Left hindlimb (tissue), 1 donor: ENCODE results near the gene MIF.
A peak's percentile ranks its signal among the peaks of the same experiment; 100 is the strongest.
"Not testable (repeated sequence)": the region's sequence is repeated elsewhere in the genome, so short reads cannot be mapped to it uniquely, and the experiment has no call there.

Experiments used
- DNase-seq: peaks from one replicate; pipeline ENCODE4 v3.0.0-alpha.2; 2018

MIF gene

DNA sequence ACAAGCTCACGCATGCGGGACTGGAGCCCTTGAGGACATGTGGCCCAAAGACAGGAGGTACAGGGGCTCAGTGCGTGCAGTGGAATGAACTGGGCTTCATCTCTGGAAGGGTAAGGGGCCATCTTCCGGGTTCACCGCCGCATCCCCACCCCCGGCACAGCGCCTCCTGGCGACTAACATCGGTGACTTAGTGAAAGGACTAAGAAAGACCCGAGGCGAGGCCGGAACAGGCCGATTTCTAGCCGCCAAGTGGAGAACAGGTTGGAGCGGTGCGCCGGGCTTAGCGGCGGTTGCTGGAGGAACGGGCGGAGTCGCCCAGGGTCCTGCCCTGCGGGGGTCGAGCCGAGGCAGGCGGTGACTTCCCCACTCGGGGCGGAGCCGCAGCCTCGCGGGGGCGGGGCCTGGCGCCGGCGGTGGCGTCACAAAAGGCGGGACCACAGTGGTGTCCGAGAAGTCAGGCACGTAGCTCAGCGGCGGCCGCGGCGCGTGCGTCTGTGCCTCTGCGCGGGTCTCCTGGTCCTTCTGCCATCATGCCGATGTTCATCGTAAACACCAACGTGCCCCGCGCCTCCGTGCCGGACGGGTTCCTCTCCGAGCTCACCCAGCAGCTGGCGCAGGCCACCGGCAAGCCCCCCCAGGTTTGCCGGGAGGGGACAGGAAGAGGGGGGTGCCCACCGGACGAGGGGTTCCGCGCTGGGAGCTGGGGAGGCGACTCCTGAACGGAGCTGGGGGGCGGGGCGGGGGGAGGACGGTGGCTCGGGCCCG, at the start of gene MIF:
MIF (plus strand) TSS at position 439 of the 765 bp plus-strand sequence; CDS start at position 531, 92 bp downstream.
- peak; percentile 97 for DNase-seq

DNA sequence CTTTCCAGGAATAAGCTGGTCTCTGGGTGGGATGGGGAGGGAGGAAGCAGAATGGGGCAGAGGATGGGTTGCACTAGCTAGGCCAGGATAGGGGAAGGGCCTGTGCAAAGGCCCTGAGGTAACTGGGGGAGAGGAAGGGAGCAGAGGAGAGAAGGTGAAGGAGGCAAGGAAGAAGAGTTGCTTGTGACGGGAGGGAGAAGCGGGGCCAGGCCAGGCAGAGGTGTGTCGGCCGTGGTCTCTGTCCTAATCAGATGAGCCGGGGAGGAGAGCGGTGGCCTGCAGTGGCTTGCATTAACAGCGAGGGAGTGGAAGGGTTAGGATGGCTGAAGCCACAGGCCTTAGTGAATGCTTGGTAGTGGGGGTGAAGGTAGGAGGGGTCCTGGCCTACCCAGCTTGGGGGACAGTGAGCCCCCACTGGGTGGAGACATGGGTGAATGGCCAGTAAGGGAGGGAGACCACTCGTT, 49.4 kb upstream of the MIF start:
- DNase-seq: no peak

DNA sequence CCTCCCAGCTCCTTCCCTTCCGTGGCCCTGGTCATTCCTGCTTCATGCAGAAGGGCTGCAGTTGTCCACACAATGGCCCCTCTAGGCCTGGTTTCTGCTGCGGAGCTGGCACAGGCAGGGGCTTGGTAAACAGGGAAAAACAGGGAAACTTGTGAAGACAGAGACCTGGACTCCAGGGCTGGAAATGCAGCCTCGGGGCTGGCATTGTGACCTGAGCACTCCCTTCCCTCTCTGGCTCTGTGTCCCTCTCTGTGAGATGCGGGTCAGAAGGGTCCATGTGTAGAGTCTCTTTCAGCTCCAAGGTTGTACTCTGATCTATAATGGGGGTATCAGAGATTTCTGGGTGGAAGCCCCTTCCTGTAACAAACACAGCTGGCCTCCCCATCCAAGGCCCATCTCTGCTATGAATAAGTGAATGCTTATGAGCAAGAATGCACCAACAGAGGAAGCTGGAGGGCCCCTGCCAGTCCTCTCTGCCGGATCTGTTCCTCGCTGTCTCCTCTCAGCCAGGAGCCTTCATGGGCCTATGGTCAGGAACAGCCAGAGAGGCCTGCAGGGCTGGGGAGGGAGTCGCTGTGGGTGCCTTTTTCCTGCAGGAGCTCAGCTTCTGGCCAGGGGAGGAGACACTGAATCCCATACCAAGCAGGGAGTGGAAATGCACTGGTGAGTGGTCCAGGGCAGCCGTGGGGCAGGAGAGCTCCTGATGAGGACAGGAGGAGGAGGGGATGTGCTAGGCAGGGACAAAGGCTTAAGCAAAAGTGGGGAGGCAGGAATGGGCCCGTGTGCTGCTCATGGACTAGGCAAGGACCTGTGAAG, 48.7 kb upstream of the MIF start:
- DNase-seq: no peak

DNA sequence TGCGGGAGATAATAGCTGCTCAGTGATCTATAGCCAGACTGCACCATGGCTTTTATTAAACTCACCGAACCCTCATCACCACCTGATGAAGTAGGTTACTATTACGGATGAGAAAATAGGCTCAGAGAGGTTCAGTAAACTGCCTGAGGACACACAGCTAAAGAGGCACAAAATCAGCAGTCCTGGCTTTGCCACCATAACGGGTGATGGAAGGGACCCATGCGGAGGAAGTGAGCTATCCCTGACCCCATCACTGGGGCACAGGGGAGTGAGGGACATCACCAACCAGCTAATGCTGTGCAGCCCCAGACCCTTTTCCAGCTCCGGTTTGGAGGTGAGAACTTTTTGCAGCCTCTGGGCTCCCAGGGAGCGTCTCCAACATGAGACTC, 48.1 kb upstream of the MIF start:
- DNase-seq: no peak

DNA sequence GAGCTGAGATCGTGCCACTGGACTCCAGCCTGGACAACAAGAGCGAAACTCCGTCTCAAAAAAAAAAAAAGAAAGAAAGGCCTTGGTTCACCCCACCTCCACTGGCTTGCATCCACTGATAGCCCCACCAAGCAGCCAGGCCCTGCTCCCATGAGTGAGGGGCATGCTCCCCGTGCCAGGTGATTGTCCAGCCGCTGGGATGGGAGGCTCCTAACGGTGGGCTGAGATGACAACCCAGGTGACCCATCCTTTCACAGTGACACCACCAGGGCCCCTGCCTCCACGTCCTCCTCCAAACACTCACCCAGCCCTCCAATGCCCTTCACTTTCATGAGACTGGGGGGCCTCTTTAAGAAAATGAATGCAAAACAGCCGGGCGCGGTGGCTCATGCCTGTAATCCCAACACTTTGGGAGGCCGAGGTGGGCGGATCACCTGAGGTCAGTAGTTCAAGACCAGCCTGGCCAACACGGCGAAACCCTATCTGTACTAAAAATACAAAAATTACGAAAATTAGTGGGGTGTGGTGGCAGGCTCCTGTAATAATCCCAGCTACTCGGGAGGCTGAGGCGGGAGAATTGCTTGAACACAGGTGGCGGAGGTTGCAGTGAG, 46.8 kb upstream of the MIF start:
- DNase-seq: no peak

DNA sequence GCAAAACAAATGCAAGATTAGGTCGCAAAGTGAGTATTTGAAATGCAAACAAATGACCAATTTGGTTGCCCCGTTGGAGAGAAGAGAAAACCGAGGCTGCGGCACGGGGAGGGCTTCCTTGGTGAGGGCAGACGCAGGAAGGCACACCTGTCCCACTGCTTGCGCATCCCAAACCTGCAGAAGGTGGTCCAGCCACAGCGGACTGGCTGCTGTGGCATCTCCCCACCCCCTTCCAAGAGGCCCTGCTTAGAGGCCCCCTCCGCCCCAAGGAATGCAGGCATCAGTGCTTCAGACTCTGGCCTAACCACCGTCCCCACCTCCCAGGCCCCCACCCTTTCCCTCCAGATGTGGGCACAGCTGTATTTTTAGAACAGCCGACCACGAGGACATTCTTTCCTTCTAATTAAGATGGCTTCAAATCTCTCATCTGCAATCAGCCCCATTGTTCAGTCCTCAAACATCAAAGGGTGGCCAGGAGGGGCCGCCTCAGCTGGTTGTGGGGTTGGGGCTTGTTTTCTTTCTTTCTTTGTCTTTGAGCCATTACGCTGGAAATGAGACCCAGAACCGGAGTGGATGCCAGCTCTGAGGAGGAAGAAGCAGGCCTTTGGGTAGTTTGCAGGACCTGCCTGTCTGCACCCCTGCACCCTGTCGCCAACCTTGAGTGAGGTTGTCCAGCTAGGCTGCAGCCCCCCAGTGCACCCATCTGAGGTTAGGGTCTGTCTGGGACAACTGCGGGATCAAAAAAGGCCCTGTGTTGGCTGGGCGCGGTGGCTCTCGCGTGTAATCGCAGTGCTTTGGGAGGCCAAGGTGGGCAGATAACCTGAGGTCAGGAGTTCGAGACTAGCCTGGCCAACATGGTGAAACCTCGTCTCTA, 46.0 kb upstream of the MIF start:
- DNase-seq: no peak

DNA sequence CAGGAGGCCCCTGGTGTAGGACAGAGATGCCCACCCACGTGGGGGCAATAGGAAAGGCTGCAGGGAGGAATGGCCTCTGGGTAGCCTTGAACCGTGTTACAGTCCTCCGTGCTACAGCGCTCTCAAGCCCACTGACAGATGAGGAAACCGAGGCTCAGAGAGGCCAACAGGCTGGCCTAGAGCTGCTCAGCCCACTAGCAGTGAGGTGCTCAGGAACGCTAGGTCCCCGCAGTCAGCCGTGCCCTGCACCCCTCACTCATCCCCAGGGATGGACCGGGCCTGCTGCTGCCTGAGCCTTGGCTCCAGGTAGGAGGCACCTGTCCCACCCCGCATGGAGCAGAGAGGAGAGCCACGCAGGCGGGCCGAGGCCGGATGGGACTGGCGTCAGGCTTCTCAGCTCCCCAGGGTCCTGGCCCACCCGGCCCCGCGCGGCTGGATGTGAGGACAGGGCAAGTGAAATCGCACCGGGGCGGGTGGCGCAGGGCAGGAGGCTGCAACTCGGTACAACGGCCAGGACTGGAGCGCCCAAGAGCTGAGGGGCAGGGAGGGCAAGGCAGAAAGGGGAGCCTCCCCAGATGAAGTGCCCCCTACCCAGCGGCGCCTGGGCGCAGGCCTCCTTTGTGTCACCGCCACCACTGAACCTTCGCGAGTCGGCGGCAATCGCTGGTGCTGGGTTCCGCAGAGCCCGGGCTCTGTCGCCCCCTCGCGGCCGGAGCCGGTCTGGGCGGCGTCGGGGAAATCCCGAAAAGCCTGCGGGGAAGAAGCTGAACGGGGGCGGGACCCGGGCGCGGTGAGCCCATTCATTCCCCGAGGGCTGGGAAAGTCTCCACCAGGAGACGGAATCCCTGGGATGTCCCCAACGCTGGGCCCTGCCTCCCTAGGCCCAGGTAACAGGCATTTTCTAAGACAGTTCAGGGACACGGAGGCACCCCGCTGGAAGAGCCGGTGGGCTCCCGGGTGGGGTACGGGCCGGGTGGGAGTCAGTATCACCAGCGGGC, 44.9 kb upstream of the MIF start:
- DNase-seq: peak; percentile 89

DNA sequence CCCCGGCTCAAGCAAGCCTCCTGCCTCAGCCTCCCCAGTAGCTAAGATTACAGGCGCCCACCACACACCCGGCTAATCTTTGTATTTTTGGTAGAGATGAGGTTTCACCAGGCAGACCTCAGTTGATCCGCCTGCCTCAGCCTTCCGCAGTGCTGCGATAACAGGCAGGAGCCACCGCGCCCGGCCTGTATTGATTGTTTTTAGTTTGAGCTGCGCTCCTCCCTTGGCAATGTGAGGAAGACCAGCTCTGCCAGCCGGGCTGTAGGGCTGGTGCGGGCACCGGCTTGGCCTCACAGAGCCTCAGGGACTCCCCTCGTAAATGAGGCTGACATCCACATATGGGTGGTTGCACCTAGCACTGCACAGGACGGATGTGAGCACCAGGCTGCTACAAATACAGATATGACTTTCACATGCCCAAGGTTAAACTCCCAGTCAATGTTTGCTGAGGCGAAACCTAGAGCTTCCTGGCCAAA, 44.0 kb upstream of the MIF start:
- no peak for DNase-seq

DNA sequence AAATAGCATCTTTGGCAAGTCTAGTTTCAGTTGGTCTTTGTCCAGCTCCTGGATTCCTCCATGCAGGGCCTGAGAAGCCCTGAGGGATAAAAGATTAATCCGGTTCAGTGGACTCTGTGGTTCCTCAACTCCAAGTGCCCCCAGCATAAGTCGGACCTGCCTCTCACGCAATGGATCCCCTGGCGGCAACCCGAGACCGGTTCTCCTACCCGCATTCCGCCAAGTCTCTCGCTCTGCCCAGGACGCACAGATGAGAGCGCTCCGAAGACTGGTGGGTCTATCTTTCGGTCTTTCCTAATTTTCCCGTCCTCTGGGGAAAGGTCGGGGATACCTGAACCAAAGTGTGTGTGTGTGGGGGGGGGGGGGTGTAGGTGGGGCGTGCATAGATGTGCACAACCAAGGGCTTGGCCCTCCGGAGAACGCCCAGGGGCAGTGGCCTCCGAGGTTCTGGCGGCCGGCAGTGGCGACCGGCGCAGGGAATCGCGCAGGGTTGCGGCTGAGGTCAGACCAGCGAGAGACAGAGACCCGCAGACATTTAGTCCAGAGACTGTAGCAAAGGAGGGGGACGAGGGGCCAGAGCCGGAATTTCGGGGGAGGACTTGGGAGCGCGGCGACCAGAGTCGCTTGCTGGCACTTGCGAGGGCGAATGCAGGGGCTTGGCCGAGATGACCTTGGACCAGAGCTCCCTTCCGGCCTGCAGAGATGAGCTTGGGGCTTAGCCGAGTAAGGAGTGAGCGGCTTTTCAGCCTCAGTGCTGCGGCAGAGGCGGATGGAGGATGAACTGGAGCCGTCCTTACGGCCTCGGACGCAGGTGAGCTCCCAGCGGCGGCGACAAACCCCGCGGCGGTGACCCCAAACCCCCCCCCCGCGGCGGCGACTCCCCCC, 37.2 kb upstream of the MIF start:
- no peak for DNase-seq

DNA sequence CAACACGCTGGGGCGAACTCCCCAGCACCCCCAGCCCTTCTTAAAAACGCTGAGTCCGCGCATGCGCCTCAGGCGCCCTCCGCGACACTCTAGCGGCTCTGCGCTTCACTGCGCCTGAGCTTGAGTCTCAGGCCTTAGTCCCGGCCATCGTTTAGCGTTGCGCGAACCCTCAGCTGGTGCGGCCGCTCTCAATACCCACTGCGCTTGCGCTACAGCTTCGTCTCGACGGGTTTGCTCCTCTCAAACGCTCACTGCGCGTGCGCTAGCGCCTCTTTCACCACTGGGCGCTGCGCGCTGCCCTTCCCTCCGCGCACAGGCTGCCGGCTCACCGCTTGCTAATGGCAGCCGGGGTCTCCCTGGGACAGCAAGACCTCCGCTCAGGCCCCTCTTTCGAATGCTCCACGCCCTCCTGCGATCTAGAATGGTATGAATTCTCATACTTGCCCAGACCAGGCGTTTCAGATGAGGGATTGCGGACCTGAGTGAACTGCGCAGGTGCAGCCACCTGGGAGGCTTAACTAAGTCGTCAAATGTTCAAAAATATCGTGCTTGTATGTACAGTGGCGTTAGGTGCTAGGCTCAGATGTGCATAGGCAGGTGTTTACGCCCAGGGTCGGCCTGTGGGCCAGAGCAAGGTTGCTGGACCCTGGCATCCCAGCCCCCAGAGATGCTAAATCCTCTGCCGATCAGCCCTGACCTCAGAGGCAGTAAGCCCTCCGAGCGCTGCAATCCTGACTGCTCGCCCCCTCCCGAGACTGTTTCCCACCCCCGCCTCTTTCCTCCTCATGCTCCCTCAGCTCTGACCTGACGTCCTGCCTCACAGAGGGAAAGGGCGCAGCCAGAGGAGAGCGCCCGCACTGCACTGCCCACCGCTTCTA, 36.3 kb upstream of the MIF start, which contains the start of gene SLC2A11:
SLC2A11 (plus strand) TSS at position 270 of the 878 bp plus-strand sequence; CDS start at position 395, 125 bp downstream.
- peak; percentile 97 for DNase-seq

DNA sequence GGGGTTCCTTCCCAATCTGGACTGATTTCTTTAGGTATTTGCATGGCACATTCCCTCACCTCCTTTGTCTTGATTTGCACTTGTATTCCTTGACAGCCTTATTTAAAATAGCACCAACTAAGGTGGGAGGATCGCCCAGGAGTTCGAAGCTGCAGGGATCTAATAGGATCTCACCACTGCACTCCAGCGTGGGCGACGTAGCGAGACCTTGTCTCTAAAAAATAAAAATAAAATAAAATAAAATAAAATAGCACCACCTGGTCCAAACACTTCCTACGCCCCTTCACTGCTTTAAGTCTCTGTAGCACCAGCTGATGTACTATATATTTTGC, 35.7 kb upstream of the MIF start:
- no peak for DNase-seq

DNA sequence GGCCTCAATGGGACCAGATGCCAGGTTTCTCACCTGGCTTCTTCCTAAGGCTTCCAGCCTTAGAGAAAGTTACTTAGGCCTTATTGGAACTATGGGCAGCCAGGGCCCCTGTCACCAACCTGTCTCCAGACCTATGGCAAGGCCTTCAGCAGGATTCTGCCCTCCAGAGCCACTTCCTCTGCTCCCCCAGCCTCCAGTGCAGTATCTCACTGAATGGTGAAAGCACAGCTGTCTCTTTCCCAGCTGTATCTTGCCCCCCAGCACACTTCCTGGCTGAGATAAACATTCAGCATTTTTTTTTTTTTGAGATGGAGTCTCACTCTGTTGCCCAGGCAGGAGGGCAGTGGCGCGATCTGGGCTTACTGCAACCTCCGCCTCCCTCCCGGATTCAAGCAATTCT, 35.0 kb upstream of the MIF start:
- no peak for DNase-seq

DNA sequence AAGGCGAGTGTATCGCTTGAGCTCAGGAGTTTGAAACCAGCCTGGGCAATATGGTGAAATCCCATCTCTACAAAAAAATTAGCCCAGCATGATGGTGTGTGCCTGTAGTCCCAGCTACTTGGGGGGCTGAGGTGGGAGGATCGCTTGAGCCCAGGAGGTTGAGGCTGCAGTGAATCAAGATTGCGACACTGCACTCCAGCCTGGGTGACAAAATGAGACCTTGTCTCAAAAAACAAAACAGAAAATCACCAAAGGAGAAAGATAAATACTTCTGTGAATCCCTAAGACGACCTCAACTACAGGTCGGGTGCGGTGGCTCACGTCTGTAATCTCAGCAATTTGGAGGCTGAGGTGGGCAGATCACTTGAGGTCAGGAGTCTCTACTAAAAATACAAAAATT, 34.0 kb upstream of the MIF start:
- not testable (repeated sequence) for DNase-seq

DNA sequence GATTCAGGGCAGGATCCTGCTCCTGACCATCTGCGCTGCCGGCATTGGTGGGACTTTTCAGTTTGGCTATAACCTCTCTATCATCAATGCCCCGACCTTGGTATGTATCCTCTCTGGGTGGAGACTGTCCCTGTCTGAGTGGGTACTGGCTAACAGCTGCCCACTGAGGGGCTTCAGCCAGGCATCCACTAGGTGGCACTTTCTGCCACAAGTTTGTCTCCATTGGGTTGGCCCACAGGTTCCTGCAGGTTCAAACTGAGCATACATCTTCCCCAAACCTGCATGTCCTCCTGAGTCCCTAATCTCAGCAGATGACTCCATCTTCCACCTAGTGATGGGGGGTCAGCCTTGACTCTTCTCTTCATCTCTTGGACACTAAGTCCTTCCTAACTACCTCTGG, 32.1 kb upstream of the MIF start:
- no peak for DNase-seq

DNA sequence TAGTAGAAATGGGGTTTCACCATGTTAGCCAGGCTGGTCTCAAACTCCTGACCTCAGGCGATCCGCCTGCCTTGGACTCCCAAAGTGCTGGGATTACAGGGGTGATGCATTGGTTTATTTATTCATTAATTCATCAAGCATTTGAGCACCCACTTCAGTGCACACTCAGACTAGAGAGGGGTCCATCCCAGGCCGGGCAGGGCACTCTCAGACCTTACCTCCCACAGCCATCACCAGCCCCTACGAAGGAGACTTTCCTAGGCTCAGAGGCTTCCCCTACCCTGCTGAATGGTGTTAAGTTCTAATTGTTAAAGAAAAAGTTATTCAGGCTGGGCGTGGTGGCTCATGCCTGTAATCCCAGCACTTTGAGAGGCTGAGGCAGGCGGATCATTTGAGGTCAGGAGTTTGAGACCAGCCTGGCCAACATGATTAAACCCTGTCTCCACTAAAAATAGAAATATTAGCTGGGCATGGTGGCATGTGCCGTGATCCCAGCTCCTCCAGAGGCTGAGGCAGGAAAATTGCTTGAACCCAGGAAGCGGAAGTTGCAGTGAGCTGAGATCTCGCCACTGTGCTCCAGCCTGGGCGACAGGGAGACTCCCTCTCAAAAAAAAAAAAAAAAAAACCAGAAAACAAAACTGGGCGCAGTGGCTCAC, 29.6 kb upstream of the MIF start:
- DNase-seq: not testable (repeated sequence)

DNA sequence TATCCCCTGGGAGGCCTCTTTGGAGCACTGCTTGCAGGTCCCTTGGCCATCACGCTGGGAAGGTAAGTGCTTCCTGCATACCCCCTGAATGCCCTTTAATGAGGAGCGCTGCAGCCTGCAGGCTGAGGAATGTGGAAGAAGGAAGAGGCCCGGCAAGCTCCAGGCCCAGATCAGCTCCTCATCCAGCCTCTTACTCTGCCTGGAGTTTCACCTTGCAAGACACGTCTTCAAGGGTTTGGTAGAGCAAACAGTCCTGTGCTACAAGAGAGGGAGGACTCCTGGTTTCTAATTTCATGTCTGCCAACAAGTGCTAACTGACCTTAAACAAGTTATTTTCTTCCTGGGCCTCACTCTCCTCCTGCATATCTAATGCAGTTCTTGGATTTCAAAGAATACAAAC, 25.6 kb upstream of the MIF start:
- no peak for DNase-seq

DNA sequence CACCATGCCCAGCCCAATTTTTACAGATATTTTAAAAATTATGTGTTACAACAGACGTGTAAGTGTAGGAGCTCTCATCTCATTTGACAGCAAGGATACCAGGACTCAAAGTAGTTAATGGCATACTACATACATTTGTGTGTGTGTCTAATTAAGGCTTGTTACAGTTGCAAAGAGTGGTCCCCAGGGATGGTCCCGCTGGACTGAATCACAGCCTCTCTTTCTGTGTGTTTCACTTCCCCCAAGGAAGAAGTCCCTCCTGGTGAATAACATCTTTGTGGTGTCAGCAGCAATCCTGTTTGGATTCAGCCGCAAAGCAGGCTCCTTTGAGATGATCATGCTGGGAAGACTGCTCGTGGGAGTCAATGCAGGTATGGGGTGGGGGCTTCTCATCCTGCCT, 19.3 kb upstream of the MIF start:
- DNase-seq: no peak

DNA sequence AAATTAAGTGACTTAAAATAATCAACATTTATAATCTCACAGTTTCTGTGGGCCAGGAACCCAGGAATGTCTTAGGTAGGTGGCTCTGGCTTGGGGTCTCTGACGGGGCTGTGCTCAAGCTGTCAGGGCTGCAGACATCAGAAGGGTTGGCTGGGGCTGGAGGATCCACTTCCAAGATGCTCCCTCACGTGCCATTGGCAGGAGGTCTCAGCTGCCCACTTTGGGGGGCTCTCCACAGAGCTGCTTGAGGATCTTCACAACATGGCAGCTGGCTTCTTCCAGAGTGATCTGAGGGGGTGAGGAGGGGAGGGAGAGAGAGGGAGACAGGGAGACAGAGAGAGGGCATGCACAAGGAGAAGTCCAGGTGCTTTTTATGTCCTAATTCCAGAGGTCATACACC, 18.4 kb upstream of the MIF start:
- no peak for DNase-seq

DNA sequence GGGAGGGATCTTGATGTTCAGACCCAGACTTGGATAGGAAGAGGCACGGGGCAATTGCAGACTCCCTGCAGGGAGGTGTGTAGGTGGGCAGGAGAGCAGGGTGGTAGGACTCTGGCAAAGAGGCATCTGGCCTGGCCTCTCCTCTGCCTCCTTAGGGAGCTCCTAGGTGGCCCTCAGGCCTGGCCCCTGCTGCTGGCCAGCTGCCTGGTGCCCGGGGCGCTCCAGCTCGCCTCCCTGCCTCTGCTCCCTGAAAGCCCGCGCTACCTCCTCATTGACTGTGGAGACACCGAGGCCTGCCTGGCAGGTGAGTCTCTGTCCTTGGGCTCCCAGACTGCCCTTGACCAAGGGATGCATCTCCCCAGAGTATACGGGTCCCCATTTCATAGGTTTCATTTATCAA, 16.6 kb upstream of the MIF start:
- no peak for DNase-seq
